Measurements from ENCODE around the gene MGAT3.
"Not testable (repeated sequence)": the region's sequence is repeated elsewhere in the genome, so short reads cannot be mapped to it uniquely, and the experiment has no call there.

The MGAT3 gene

GRCh38 chr22:39503630-39504029 is 46.8 kb downstream of the MGAT3 start:
- TF ChIP-seq CTCF (conservative IDR thresholded peaks at IDR 0.05; ENCODE audit: low read length): no peak
- H3K4me3 ChIP-seq (ENCODE audit: low read length): peak overlapping the region; percentile 86

GRCh38 chr22:39504071-39504470 is 47.3 kb downstream of the MGAT3 start:
- no peak for DNase-seq (ENCODE audit: low read depth)

More at GRCh38 chr22:39503630-39504029, 46.8 kb downstream of the MGAT3 start:
- no peak for DNase-seq (ENCODE audit: low read depth)

GRCh38 chr22:39507021-39507420 is 50.2 kb downstream of the MGAT3 start:
- H3K4me3 ChIP-seq (ENCODE audit: low read length); DNase-seq (ENCODE audit: low read depth): not testable (repeated sequence)

More at GRCh38 chr22:39504071-39504470, 47.3 kb downstream of the MGAT3 start:
- H3K4me3 ChIP-seq (ENCODE audit: low read length): no peak overlapping the region; the same call in 1 of the 2 replicates
- TF ChIP-seq CTCF (conservative IDR thresholded peaks at IDR 0.05; ENCODE audit: low read length): no peak

GRCh38 chr22:39508393-39508792 is 51.6 kb downstream of the MGAT3 start:
- H3K4me3 ChIP-seq (ENCODE audit: low read length): no peak overlapping the region
- TF ChIP-seq CTCF (conservative IDR thresholded peaks at IDR 0.05; ENCODE audit: low read length): no peak
- DNase-seq (ENCODE audit: low read depth): no peak

- no peak for TF ChIP-seq CTCF (conservative IDR thresholded peaks at IDR 0.05; ENCODE audit: low read length)
- H3K4me3 ChIP-seq (ENCODE audit: low read length): no peak overlapping the region
- DNase-seq (ENCODE audit: low read depth): no peak
These were observed 53.8 kb downstream of the MGAT3 start for GRCh38 chr22:39510529-39511149.

GRCh38 chr22:39511226-39511625 is 54.4 kb downstream of the MGAT3 start:
- H3K4me3 ChIP-seq (ENCODE audit: low read length): no peak overlapping the region
- DNase-seq (ENCODE audit: low read depth): no peak
- no peak for TF ChIP-seq CTCF (conservative IDR thresholded peaks at IDR 0.05; ENCODE audit: low read length)

GRCh38 chr22:39512026-39512425 is 55.2 kb downstream of the MGAT3 start:
- no peak for DNase-seq (ENCODE audit: low read depth)
- no peak overlapping the region for H3K4me3 ChIP-seq (ENCODE audit: low read length)
- TF ChIP-seq CTCF (conservative IDR thresholded peaks at IDR 0.05; ENCODE audit: low read length): no peak
